Measurements from ENCODE around the gene GPSM1. TPM values are rescaled to one million over a fixed set of nuclear protein-coding genes. Genes with fewer than 3 reads are reported as not detected.

The GPSM1 gene
- total RNA-seq, 1 donor from 2014 or later, result 19.2 TPM

DNA sequence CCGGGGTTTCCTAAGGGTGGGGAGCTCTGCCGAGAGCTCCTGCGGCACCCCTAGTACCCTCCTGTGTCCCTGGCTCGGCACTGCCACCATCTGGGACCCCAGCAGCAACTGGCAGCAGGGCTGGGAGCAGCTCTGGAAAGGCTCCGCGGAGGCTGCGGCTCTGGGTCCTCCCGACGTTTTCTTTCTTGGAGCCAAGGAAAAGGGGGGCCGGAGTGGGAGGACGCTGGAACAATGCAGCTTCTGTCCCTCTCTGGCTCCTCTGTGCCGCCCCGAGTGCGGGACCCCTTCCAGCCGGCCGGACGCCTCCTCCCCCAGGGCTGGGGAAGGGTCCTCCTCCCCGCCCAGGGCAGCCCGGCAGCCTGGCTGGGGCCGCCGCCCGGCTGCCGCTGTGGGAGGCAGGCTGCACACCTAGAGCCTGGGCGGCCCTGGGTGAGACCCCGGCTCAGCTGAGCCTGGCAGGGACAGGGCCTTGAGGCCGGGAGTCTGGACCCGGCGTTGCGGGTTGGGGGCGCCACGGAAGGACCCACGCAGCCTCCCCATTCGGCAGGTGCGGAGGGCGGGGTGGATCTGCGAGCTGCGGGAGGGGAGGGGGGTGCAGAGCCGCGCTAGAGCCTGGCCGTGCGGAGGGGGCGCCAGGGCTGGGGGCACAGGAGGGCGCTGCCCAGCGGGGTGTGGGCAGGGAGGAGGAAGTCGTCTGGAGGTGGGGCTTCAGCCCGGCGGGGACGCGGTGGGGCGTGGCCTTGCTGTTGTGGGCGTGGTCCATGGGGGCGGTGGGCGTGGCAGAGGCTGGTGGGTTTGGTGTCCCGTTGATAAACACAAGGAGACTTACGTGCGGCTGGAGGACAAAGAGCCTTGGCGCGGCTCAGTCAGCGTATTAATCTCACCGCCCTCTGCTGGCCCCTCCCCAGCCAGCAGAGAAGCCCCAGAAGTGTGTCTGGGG, 15.1 kb downstream of the GPSM1 start:
- ATAC-seq, result peak; percentile 80
- peaks cover 49% of the 10 kb centered on the region for H3K4me1 ChIP-seq
- H3K27me3 ChIP-seq (ENCODE audit: low read depth), result no peaks in the 10 kb centered on the region
- no peaks in the 10 kb centered on the region for H3K9me3 ChIP-seq
- peak overlapping the region; percentile 72 for H3K27ac ChIP-seq
- peaks cover 17% of the 10 kb centered on the region for H3K36me3 ChIP-seq
- TF ChIP-seq, protein P1, sequence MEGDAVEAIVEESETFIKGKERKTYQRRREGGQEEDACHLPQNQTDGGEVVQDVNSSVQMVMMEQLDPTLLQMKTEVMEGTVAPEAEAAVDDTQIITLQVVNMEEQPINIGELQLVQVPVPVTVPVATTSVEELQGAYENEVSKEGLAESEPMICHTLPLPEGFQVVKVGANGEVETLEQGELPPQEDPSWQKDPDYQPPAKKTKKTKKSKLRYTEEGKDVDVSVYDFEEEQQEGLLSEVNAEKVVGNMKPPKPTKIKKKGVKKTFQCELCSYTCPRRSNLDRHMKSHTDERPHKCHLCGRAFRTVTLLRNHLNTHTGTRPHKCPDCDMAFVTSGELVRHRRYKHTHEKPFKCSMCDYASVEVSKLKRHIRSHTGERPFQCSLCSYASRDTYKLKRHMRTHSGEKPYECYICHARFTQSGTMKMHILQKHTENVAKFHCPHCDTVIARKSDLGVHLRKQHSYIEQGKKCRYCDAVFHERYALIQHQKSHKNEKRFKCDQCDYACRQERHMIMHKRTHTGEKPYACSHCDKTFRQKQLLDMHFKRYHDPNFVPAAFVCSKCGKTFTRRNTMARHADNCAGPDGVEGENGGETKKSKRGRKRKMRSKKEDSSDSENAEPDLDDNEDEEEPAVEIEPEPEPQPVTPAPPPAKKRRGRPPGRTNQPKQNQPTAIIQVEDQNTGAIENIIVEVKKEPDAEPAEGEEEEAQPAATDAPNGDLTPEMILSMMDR (IDR thresholded peaks at IDR 0.05), result no peak
- peak; percentile 89 for DNase-seq
- peak overlapping the region; percentile 49 for H3K4me3 ChIP-seq
- intact Hi-C loops (cut with DNase I), result no loop called here

DNA sequence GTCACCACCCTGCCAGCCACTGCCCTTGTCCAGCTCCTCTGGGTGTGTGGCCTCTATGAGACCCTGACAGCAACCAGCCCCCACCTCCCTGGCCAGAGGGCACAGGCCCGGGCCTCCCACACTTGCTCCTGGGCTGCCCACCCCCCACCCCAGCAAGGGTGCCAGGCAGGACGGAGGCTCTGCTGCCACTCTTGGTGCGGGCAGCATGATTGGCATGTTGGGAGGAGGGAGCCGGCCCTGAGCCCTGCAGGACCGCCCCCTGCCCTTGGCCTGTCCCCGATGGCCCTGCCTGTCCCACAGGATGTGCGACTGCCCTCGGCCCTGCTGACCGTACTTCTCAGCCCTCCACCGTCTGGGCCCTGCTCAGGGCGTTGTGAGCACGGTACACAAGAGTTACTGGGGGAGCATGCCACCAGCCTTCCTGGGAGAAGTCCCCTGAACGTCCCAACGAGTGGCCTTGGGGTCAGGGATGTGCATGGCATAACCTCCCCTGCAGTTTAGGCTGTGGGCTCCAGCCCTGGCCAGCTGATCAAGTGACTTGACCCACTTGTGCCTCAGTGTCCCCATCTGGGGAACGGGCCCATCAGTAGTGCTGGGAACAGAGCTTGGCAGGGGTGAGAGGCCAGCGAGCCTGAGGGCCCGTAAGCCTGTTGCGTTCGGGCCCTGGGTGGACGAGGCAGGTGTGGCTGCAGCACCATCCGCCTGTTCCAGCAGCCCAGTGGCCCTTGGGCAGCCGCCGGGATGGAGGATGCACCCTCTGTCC, 16.0 kb downstream of the GPSM1 start:
- ATAC-seq (no peak), DNase-seq (no peak)
- peak overlapping the region; percentile 49 for H3K4me3 ChIP-seq
- TF ChIP-seq, protein P1 (IDR thresholded peaks at IDR 0.05), result no peak
- no peaks in the 10 kb centered on the region for H3K27me3 ChIP-seq (ENCODE audit: low read depth)
- H3K4me1 ChIP-seq, result peaks cover 53% of the 10 kb centered on the region
- H3K27ac ChIP-seq, result peak overlapping the region; percentile 58
- intact Hi-C loops (cut with DNase I), result no loop called here
- no peaks in the 10 kb centered on the region for H3K9me3 ChIP-seq
- peaks cover 10% of the 10 kb centered on the region for H3K36me3 ChIP-seq

DNA sequence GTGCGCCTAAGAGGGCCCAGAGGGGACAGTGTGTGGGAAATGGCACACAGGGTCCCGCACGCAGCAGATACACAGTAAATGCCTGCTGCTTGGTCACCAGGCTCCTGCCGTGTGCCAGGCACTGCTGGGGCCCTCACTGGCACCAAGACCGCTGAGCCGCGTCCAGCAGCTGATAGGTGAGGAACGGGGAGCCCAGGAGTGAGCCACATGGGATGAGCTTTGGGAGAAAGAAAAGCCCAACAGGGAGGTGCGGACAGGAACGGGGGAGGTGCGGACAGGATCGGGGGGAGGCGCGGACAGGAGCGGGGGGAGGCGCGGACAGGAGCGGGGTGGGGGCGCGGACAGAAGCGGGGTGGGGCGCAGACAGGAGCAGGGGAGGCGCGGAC, 16.5 kb downstream of the GPSM1 start:
- intact Hi-C loops (cut with DNase I), result no loop called here
- DNase-seq, result no peak
- H3K4me1 ChIP-seq, result peaks cover 53% of the 10 kb centered on the region

DNA sequence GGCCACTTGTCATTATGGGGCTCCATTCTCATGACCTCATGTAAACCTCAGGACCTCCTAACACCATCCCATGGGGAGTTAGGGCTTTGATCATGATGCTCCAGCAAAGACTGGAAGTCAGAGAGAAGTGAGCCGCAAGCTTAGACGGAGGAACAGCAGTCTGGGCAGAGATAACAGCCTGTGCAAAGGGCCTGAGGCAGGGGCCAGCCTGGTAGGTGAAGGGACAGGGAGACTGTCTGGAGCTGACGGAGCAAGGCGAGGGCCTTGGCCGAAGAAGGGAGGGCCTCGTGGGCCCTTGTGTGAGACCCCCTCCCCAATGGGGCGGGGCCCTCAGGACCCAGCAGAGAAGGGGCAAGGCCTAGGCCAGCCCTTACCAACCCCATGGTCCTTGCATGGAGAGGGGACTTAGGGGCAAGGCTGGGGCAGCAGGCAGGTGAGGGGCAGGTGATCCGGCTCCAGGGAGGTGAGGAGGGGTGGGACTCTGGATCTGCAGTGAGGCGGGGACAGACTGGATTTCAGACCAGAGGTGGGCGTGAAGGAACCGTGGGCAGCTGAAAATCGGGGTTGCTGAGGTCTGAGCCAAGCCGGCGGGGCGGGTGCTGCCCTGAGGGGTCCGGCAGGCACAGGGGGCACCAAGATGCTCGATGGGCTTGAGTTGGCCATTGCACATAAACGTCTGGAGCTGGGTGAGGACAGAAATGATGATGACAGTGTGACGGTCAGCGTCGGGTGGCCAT, 17.4 kb downstream of the GPSM1 start:
- no peaks in the 10 kb centered on the region for H3K27me3 ChIP-seq (ENCODE audit: low read depth)
- intact Hi-C loops (cut with DNase I), result no loop called here
- H3K36me3 ChIP-seq, result peaks cover 7% of the 10 kb centered on the region
- peaks cover 53% of the 10 kb centered on the region for H3K4me1 ChIP-seq
- TF ChIP-seq, protein P1 (IDR thresholded peaks at IDR 0.05), result no peak
- no peaks in the 10 kb centered on the region for H3K9me3 ChIP-seq
- DNase-seq (no peak), ATAC-seq (no peak)
- H3K4me3 ChIP-seq, result peak overlapping the region; percentile 38
- H3K27ac ChIP-seq, result peak overlapping the region; percentile 74

More for the DNA sequence above, 16.5 kb downstream of the GPSM1 start:
- H3K27ac ChIP-seq, result no peak overlapping the region
- peaks cover 6% of the 10 kb centered on the region for H3K36me3 ChIP-seq
- no peak for ATAC-seq
- H3K4me3 ChIP-seq, result no peak overlapping the region
- TF ChIP-seq, protein P1 (IDR thresholded peaks at IDR 0.05), result no peak
- H3K9me3 ChIP-seq, result no peaks in the 10 kb centered on the region
- H3K27me3 ChIP-seq (ENCODE audit: low read depth), result no peaks in the 10 kb centered on the region

All from lower lobe of right lung (tissue), 2 donors.